Endometrial microvascular endothelial cells (primary cell): ENCODE measurements around the gene HACD2. TPM values are rescaled to one million over a fixed set of nuclear protein-coding genes. Genes with fewer than 3 reads are reported as not detected.
"Not testable (repeated sequence)": the region's sequence is repeated elsewhere in the genome, so short reads cannot be mapped to it uniquely, and the experiment has no call there.

Source experiments
- in situ Hi-C: cut with HindIII; loops from 2 replicates; pipeline ENCODE4 v1.10.0; 2017; ENCODE audit warnings: low sequenced_read_pairs, low pct_unique_long_range_greater_than_20kb; ENCODE audit errors: inconsistent ontology term
- total RNA-seq: library from RNA; depleted of rRNA; stranded (reverse); fragments of >200 nt; gene quantifications from one replicate; pipeline ENCODE4 v1.2.3, GENCODE V29; 2015; ENCODE audit errors: inconsistent ontology term

The HACD2 gene
- total RNA-seq, 1 donor from 2014 or later: 33.8 TPM

DNA sequence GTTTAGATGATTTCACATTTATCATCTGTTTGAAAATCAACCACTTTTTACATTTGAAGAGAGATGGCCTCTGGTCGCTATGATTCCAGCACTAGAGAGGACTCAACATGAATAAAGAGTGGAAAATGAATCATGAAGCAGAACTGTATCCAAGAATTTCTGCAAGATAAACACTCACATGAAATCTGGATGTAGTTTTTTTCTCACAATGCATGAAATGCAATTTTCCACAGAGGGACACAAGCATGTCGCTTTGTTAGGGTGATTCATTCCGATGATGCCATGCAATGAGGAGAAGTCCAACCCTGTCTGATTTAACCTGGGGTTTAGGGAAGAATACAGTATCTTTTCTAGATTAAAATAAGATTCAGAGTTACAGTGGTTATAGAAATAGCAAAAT, 85.5 kb downstream of the HACD2 start:
- in situ Hi-C loops: no loop called here

DNA sequence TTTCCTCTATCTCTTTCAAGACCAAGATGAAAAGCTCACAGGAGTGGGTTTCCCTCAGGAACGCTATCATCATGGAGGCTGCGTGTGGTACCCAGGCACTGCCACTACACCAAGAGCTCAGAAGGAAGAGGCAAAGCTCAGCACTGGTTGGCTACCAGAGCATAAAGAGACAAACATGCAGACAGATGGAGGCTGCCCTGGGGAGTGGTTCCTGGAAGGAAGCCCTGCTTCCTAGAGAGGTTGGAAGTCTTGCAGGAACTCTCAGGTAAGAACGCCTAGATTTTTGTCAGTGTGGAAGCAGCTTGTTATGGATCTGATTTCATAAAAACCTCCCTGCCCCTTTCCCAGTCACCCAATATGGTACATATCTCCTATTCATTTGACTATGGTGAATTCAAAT, 86.1 kb downstream of the HACD2 start:
- in situ Hi-C loops: no loop called here

DNA sequence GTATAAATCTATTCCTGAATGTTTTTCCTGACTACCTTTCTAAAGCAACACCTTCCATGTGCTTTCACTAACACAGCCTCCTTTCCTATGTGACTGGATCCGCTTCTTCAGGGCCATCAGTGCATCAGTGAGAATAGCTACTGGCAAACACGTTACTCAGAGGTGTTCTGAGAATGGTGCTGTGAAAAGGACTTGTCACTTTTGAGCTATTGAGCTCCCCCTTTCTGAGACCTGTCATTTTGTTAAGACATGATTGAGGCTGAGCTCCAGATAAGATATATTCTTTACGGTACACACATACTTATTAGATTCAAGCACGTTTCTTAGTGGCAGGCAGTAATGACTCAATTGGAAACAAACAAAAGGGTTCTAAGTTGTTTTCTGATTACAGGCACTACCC, 90.9 kb downstream of the HACD2 start:
- in situ Hi-C loops: no loop called here

DNA sequence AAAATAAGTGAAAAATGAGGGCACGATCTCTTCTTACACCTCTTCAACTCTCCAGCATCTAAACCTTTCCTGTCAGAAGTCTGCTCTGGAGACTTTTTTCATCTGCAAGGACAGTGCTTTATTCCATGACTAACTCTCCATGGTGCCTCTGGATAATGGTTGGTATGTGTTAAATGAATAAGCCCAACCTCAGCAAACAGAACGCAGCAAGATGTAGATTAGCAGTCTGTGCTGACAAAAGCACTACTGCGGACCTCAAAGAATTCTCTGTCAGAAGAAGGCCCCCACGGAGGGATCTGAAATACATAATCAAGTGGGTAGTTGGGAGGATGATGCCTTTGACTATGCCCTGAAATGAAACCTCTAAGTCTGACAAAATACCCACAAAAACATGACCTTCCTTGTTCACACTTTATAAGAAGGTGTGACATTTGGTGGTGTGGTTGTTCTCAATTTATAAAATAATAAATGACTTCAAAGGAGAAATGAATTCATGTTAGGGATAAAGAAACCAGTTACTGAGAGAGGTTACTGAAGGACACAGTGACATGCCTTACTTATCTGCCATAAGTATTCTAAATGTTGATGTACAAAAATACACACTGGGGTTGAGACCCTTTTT, 92.8 kb downstream of the HACD2 start:
- in situ Hi-C loops: no loop called here

DNA sequence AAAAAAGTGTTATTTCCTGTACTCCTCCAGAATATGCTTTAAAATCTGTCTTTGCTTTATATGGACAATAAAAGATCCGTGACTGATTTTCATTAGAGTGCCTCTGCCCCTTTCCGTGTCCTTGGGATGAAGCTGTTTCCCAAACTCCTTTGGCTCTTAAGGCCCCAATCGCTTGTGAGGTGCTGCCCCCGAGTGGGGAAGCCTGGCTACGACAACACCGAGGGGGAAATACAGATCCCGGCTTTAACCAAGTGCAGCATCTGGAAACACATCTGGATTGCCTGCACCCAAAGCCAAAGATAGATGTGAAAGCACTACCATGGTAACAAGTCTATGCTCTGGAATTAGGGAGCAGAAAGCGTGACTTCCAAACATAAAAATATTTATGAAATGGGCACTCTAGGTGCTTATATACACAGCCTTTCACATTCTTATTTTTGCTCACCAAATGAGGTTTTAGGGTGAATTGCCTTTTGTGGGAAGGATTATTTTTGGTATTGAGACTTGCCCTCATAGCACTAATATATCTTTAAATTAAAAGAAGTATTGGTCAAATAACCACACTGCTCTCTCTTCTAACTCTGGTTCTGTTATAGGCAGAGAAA, 95.4 kb downstream of the HACD2 start:
- in situ Hi-C loops: no loop called here

- in situ Hi-C loops: no loop called here
Observed at GRCh38 chr3:123488645-123489347, 96.1 kb downstream of the HACD2 start.

GRCh38 chr3:123487063-123487462, 97.8 kb downstream of the HACD2 start:
- in situ Hi-C loops: not testable (repeated sequence)

DNA sequence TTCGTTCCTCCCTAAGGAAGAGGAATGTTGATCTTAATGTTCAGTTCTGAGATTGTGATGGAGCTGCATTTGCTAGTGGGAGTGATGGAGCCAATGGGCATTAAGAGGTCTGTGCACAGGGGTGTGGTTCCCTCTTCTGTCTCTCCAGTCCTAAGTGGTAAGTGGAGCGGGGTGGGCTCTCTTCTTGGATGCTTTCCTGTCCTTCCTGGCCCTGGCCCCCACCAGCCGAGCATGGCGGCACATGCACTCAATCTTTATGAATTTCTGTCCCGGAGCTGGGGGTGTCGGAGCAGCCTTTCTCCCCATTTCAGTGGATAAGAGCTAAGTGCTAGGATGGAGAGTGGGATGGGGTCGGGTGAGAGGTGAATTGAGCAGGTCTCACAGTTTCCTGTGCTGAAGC, 98.4 kb downstream of the HACD2 start:
- in situ Hi-C loops: no loop called here

- in situ Hi-C loops: no loop called here
Observed at GRCh38 chr3:123485551-123485950, 99.3 kb downstream of the HACD2 start.

DNA sequence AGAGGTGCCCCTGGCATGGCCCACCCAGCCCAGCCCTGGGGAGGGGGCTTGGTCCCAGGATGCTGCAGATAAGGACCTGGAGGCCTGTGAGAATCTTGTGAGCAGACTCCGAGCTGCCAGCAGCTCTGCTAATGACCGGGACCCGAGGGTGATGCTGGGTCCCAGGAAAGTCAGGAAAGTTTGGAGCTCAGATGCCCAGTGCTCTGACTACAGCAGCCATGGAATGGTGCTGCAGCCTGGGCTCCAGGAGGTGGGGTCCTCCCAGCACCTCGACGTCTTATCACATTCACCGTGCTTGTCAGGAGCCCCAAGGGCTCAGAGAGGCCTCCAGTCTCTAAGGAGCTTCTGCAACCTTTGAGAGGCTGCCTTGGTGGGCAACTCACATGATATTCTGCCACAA, 101.7 kb downstream of the HACD2 start:
- in situ Hi-C loops: no loop called here

GRCh38 chr3:123481722-123482457, 103.0 kb downstream of the HACD2 start:
- in situ Hi-C loops: no loop called here

DNA sequence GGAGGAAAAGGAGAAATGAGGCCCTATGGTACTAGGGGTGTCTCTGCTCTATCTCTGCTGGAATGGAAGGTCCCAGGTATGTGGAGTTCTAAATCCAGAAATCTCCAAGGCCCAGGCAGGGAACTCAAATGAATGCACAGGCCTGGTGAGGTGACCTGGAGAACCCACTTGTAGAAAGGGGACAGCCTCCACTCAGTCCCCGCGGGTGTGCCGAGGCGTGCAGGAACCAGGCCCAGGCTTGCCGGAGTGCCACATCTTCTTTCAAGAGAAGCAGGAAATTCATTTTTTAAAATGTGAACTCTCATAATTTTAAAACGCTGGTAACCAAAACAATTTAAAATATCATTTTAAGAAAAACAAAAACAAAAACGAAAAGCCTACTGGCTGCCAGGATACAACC, 103.8 kb downstream of the HACD2 start:
- in situ Hi-C loops: no loop called here

DNA sequence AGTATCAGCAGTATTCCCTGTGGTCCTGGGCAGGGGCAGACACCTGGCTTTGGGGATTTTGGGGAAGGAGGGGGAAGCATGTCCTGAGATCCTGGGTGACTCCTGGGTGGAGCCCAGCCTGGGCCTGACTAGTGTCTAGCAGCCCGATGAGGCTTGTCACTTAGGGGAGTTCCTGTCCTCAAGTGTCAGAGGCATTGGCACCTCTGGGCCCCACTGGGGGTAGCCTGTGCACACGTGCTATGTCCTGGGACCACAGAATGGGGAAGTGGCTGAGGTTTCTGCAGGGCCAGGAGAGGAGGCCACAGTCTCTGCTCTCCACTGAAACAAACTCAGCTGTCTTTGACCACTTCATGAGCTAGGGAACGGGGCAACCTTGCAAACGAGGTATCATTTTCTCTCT, 104.4 kb downstream of the HACD2 start:
- in situ Hi-C loops: no loop called here

- in situ Hi-C loops: no loop called here
Observed at GRCh38 chr3:123479891-123480290, 105.0 kb downstream of the HACD2 start.

DNA sequence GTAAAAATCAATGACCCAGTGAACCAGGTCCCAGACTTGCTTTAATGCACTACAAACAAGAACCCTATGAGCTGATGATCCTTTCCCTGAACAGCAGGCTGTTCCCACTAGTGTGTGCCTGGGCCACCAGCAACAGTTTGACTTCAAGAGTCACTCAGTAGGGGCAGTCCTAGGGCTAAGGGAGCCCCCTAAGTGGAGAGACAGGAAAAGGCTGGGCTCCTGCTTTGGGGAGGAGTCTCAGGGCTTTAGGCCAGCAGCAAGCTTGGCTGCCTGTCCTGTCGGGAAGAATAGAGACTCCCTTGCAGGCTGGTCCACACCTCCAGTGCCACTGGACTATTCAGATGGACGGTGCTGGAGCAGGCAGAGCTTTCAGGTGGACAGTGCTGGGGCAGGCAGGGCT, 106.5 kb downstream of the HACD2 start:
- in situ Hi-C loops: no loop called here

DNA sequence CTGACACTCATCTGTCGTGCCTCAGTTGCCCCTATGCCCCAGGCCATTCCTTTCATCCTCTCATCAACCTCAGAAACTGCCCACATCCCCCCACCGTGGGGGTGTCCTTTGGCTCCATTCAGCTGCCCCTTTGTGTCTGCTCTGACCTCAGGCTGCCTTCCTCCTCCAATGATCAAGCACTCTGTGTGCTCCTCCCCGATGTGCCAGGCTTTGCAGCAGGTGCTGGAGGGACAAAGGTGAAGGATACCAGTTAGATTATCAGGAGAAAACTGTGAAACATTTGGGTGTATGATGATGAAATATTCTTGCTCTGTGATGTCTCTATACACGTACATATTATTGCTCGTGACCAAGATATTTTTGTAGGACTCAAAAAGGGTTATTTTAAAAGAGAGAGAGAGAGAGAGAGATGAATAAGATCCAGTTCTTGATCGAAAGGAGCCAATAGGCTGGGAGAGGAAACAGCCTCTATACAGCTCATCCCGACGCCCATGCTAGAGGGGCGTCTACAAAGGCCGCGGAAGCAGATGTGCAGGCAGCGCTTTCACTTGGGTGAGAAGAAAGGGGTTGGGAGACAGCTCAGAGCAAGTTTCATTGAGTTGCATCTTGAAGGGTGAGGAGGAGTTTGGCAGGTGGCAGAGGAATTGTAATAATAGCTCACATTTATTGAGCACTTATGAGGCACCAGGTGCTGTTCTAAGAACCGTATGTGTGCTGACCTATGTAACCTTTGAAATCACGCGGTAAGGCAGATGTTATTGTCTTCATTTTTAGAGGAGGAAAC, 107.7 kb downstream of the HACD2 start:
- in situ Hi-C loops: no loop called here

- in situ Hi-C loops: no loop called here
Observed at GRCh38 chr3:123475786-123476185, 109.1 kb downstream of the HACD2 start.

GRCh38 chr3:123471106-123471505, 113.7 kb downstream of the HACD2 start:
- in situ Hi-C loops: no loop called here

- in situ Hi-C loops: no loop called here
Observed at GRCh38 chr3:123469323-123469995, 115.4 kb downstream of the HACD2 start.
